ENCODE data around the gene PHLDB2.
A peak's percentile ranks its signal among the peaks of the same experiment; 100 is the strongest.

The PHLDB2 gene

DNA sequence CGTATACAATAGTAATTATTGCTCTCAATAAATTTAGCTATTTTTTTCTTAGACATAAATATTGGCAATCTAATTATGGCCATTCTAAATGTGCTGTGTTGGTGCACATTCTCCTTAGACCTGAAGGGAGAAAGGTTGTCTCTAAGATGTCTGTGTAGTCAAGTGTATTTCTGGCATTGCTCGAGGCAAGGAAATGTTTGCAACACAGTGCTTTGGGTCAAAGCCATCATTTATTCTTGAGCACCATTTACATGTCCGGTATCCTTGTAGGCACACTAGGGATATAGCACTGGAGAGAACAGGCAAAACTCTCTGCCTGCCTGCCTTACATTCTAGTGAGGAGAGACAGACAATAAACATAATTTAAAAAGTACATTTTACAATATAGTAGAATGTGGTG, 2.6 kb upstream of the PHLDB2 start:
- Histone ChIP-seq H3K4me3 (ENCODE audit: low read length in 2 of 2) (no peak overlapping the region), H3K4me1 (ENCODE audit: control insufficient read depth in 2 of 2, insufficient read depth in 1 of 2, low read depth in 1 of 2, low read length in 2 of 2) (peaks cover 4 to 15% of the 10 kb centered on the region in 2 donors), H3K4me2 (ENCODE audit: insufficient read depth, low read length, poor library complexity, severe bottlenecking) (no peak overlapping the region), H3K36me3 (replicated peaks in 1 of 2; ENCODE audit: control insufficient read depth in 2 of 2, insufficient read depth in 2 of 2, low read length in 2 of 2) (no peaks in the 10 kb centered on the region), H2BK15ac (ENCODE audit: low read length) (no peak overlapping the region), H3K27me3 (ENCODE audit: control insufficient read depth in 3 of 3, insufficient read depth in 3 of 3, low read depth in 1 of 3, low read length in 3 of 3) (peaks cover 0 to 3% (median 0%) of the 10 kb centered on the region in 3 experiments), H3K14ac (ENCODE audit: low read length) (no peak overlapping the region), H2BK12ac (ENCODE audit: low read length) (no peak overlapping the region), H2AK5ac (ENCODE audit: low read depth, low read length) (no peak overlapping the region), H3K18ac (ENCODE audit: low read length) (no peak overlapping the region), H4K8ac (ENCODE audit: low read depth, low read length) (no peak overlapping the region), H4K91ac (ENCODE audit: low read depth, low read length, poor library complexity) (no peak overlapping the region), H2BK120ac (ENCODE audit: low read depth, low read length) (no peak overlapping the region), H2AFZ (ENCODE audit: low read length) (no peak overlapping the region), H3K27ac (replicated peaks; ENCODE audit: low read length) (no peak overlapping the region), H3K9ac (ENCODE audit: low read depth, low read length, poor library complexity) (no peak overlapping the region), H3K79me1 (ENCODE audit: low read depth, low read length) (no peaks in the 10 kb centered on the region), H3K23ac (ENCODE audit: low read depth, low read length, poor library complexity) (no peak overlapping the region), H2BK5ac (ENCODE audit: low read length) (no peak overlapping the region), H3K9me3 (replicated peaks in 1 of 2; ENCODE audit: control insufficient read depth in 2 of 2, insufficient read depth in 1 of 2, low read depth in 1 of 2, low read length in 2 of 2) (no peaks in the 10 kb centered on the region), H3K4ac (ENCODE audit: low read length) (no peak overlapping the region)
- DNase-seq (ENCODE audit: low spot score): no peak
- WGBS, 2 donors (ENCODE audit: extremely low coverage in 2 of 2, insufficient read length in 2 of 2, insufficient replicate concordance in 1 of 2): no CpG with 5 or more reads among the region's 3 CpGs

DNA sequence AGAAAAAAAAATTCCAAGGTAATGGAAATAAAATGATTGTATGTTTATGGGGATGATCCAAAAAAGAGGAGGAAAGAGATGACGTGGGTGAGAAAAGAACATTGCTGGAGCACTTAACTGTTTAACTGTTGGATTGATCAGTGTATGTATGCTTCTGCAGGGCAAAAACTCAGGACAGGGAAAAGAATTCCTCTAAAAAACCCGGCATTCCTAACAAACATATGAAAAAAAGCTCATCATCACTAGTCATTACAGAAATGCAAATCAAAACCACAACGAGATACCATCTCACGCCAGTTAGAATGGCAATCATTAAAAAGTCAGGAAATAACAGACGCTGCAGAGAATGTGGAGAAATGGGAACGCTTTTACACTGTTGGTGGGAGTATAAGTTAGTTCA, 1.6 kb upstream of the PHLDB2 start:
- DNase-seq (ENCODE audit: low spot score): no peak
- no peaks in the 10 kb centered on the region for H3K36me3 ChIP-seq (replicated peaks in 1 of 2; ENCODE audit: control insufficient read depth in 2 of 2, insufficient read depth in 2 of 2, low read length in 2 of 2)
- no peaks in the 10 kb centered on the region for H3K9me3 ChIP-seq (replicated peaks in 1 of 2; ENCODE audit: control insufficient read depth in 2 of 2, insufficient read depth in 1 of 2, low read depth in 1 of 2, low read length in 2 of 2)
- no peak overlapping the region for H2BK120ac ChIP-seq (ENCODE audit: low read depth, low read length)
- H3K27me3 ChIP-seq (ENCODE audit: control insufficient read depth in 3 of 3, insufficient read depth in 3 of 3, low read depth in 1 of 3, low read length in 3 of 3): peaks cover 0 to 3% (median 0%) of the 10 kb centered on the region in 3 experiments
- peaks cover 4 to 15% of the 10 kb centered on the region in 2 donors for H3K4me1 ChIP-seq (ENCODE audit: control insufficient read depth in 2 of 2, insufficient read depth in 1 of 2, low read depth in 1 of 2, low read length in 2 of 2)
- H3K27ac ChIP-seq (replicated peaks; ENCODE audit: low read length): no peak overlapping the region
- H4K8ac ChIP-seq (ENCODE audit: low read depth, low read length): no peak overlapping the region
- no peak overlapping the region for H3K4me2 ChIP-seq (ENCODE audit: insufficient read depth, low read length, poor library complexity, severe bottlenecking)
- H4K91ac ChIP-seq (ENCODE audit: low read depth, low read length, poor library complexity): no peak overlapping the region
- H2AFZ ChIP-seq (ENCODE audit: low read length): no peak overlapping the region
- H2BK5ac ChIP-seq (ENCODE audit: low read length): no peak overlapping the region
- no peak overlapping the region for H3K23ac ChIP-seq (ENCODE audit: low read depth, low read length, poor library complexity)
- no peak overlapping the region for H3K9ac ChIP-seq (ENCODE audit: low read depth, low read length, poor library complexity)
- H2AK5ac ChIP-seq (ENCODE audit: low read depth, low read length): no peak overlapping the region
- H3K14ac ChIP-seq (ENCODE audit: low read length): no peak overlapping the region
- no peak overlapping the region for H3K4ac ChIP-seq (ENCODE audit: low read length)
- 100% methylated on average over 1 of the region's 6 CpGs; no CpG with 5 or more reads in 1 of the 2 donors for WGBS, 2 donors (ENCODE audit: extremely low coverage in 2 of 2, insufficient read length in 2 of 2, insufficient replicate concordance in 1 of 2)
- H3K18ac ChIP-seq (ENCODE audit: low read length): no peak overlapping the region
- no peaks in the 10 kb centered on the region for H3K79me1 ChIP-seq (ENCODE audit: low read depth, low read length)
- no peak overlapping the region for H2BK12ac ChIP-seq (ENCODE audit: low read length)
- H2BK15ac ChIP-seq (ENCODE audit: low read length): no peak overlapping the region
- H3K4me3 ChIP-seq (ENCODE audit: low read length in 2 of 2): no peak overlapping the region

DNA sequence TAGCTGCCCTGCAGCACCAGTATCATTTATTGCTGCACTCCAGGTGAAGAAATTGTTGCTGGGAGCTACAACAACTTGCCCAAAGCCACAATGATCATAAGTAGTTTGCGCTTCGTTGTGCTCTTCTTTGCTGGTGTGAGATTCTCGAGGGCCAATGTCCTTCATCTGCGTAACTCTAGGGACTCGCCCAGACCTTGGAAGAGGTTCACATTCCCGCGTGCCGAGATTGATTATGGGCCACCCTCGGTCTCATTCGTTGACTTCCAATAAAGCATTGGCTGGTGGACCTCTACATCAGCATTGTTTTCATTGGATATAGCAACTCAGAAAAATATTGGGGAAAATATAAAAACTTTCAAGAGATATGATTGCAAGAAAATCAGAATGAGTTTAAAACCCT, 423 bp upstream of the PHLDB2 start:
- Histone ChIP-seq H3K18ac (ENCODE audit: low read length) (no peak overlapping the region), H3K14ac (ENCODE audit: low read length) (no peak overlapping the region), H3K27me3 (ENCODE audit: control insufficient read depth in 3 of 3, insufficient read depth in 3 of 3, low read depth in 1 of 3, low read length in 3 of 3) (peaks cover 0 to 3% (median 0%) of the 10 kb centered on the region in 3 experiments), H3K4me1 (ENCODE audit: control insufficient read depth in 2 of 2, insufficient read depth in 1 of 2, low read depth in 1 of 2, low read length in 2 of 2) (peaks cover 6 to 16% of the 10 kb centered on the region in 2 donors), H3K23ac (ENCODE audit: low read depth, low read length, poor library complexity) (no peak overlapping the region), H2BK12ac (ENCODE audit: low read length) (no peak overlapping the region), H3K36me3 (replicated peaks in 1 of 2; ENCODE audit: control insufficient read depth in 2 of 2, insufficient read depth in 2 of 2, low read length in 2 of 2) (no peaks in the 10 kb centered on the region), H2BK120ac (ENCODE audit: low read depth, low read length) (no peak overlapping the region), H3K4ac (ENCODE audit: low read length) (no peak overlapping the region), H2AFZ (ENCODE audit: low read length) (peak overlapping the region; percentile 99), H3K4me2 (ENCODE audit: insufficient read depth, low read length, poor library complexity, severe bottlenecking) (peak overlapping the region; percentile 81), H2AK5ac (ENCODE audit: low read depth, low read length) (no peak overlapping the region), H3K79me1 (ENCODE audit: low read depth, low read length) (no peaks in the 10 kb centered on the region), H2BK15ac (ENCODE audit: low read length) (no peak overlapping the region), H3K9ac (ENCODE audit: low read depth, low read length, poor library complexity) (no peak overlapping the region), H2BK5ac (ENCODE audit: low read length) (no peak overlapping the region), H4K8ac (ENCODE audit: low read depth, low read length) (no peak overlapping the region), H3K4me3 (ENCODE audit: low read length in 2 of 2) (peak overlapping the region in 1 of 2 donors; percentile 78), H4K91ac (ENCODE audit: low read depth, low read length, poor library complexity) (no peak overlapping the region), H3K9me3 (replicated peaks in 1 of 2; ENCODE audit: control insufficient read depth in 2 of 2, insufficient read depth in 1 of 2, low read depth in 1 of 2, low read length in 2 of 2) (no peaks in the 10 kb centered on the region), H3K27ac (replicated peaks; ENCODE audit: low read length) (no peak overlapping the region)
- WGBS, 2 donors (ENCODE audit: extremely low coverage in 2 of 2, insufficient read length in 2 of 2, insufficient replicate concordance in 1 of 2): no CpG with 5 or more reads among the region's 10 CpGs
- no peak for DNase-seq (ENCODE audit: low spot score)

DNA sequence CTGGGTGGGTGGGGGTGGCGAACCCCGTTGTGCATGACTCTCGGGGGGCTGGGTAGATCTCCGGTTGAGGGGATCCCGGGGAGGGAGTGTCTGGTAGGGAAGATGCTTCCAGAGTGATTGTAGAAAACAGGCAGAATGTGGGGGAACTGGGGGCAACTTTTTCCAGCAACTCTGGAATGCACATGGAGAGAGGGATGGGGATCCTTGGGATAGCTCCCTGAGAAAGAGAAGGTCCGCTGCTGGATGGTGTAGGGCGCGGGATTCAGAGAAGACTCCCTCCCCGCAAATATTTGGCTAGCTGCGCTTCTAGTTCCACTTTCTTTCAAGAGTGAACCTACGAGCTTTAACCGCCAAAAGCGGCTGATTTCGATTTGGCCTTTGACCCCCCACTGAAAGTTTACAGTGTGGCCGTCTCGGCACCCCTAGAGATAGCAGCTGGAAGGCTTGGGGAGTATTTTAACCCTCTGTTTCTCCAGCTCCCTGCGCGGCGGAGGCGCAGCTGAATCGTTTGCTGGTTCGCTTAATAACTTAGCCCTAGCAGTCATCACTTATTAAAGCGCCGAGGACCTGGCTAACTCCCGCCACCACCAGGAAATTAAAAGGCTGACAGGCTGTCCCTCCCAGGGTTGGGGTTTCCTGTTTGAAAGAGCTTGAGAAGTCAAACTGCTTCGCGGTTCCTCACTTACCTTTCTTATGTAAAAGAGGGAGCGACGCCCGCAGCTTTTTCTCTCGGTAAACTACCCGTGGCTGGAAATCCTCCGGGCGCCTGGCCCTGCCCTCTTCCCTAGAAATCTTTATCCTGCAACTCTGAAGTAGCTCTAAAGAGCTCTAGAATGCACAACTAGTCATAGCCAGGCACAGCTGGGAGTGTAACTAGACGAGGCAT, 1.2 kb downstream of the PHLDB2 start:
- H3K18ac ChIP-seq (ENCODE audit: low read length): peak overlapping the region; percentile 88
- H4K8ac ChIP-seq (ENCODE audit: low read depth, low read length): no peak overlapping the region
- peak overlapping the region; percentile 78 for H3K9ac ChIP-seq (ENCODE audit: low read depth, low read length, poor library complexity)
- H2BK12ac ChIP-seq (ENCODE audit: low read length): no peak overlapping the region
- no peaks in the 10 kb centered on the region for H3K36me3 ChIP-seq (replicated peaks in 1 of 2; ENCODE audit: control insufficient read depth in 2 of 2, insufficient read depth in 2 of 2, low read length in 2 of 2)
- peak overlapping the region; percentile 93 for H2BK5ac ChIP-seq (ENCODE audit: low read length)
- DNase-seq (ENCODE audit: low spot score): peak; percentile 74
- peak overlapping the region; percentile 81 for H3K4me2 ChIP-seq (ENCODE audit: insufficient read depth, low read length, poor library complexity, severe bottlenecking)
- H3K4me3 ChIP-seq (ENCODE audit: low read length in 2 of 2): peak overlapping the region; percentile 78 to 92
- H2BK120ac ChIP-seq (ENCODE audit: low read depth, low read length): no peak overlapping the region
- H2AFZ ChIP-seq (ENCODE audit: low read length): peak overlapping the region; percentile 99
- no CpG with 5 or more reads among the region's 35 CpGs for WGBS, 2 donors (ENCODE audit: extremely low coverage in 2 of 2, insufficient read length in 2 of 2, insufficient replicate concordance in 1 of 2)
- no peak overlapping the region for H2AK5ac ChIP-seq (ENCODE audit: low read depth, low read length)
- H3K27ac ChIP-seq (replicated peaks; ENCODE audit: low read length): peak overlapping the region; percentile 76
- peaks cover 6 to 30% of the 10 kb centered on the region in 2 donors for H3K4me1 ChIP-seq (ENCODE audit: control insufficient read depth in 2 of 2, insufficient read depth in 1 of 2, low read depth in 1 of 2, low read length in 2 of 2)
- no peaks in the 10 kb centered on the region for H3K79me1 ChIP-seq (ENCODE audit: low read depth, low read length)
- peaks cover 0 to 3% (median 0%) of the 10 kb centered on the region in 3 experiments for H3K27me3 ChIP-seq (ENCODE audit: control insufficient read depth in 3 of 3, insufficient read depth in 3 of 3, low read depth in 1 of 3, low read length in 3 of 3)
- H2BK15ac ChIP-seq (ENCODE audit: low read length): no peak overlapping the region
- peak overlapping the region; percentile 51 for H3K14ac ChIP-seq (ENCODE audit: low read length)
- H3K23ac ChIP-seq (ENCODE audit: low read depth, low read length, poor library complexity): no peak overlapping the region
- no peak overlapping the region for H3K4ac ChIP-seq (ENCODE audit: low read length)
- no peaks in the 10 kb centered on the region for H3K9me3 ChIP-seq (replicated peaks in 1 of 2; ENCODE audit: control insufficient read depth in 2 of 2, insufficient read depth in 1 of 2, low read depth in 1 of 2, low read length in 2 of 2)
- H4K91ac ChIP-seq (ENCODE audit: low read depth, low read length, poor library complexity): no peak overlapping the region
